ENCODE measurements around the gene AGAP3. TPM values are rescaled to one million over a fixed set of nuclear protein-coding genes. Genes with fewer than 3 reads are reported as not detected.
A peak's percentile ranks its signal among the peaks of the same experiment; 100 is the strongest.

Gene AGAP3
- total RNA-seq, 4 donors from 2014 or later = 54.9 to 74.4 (median 63.8) TPM

DNA sequence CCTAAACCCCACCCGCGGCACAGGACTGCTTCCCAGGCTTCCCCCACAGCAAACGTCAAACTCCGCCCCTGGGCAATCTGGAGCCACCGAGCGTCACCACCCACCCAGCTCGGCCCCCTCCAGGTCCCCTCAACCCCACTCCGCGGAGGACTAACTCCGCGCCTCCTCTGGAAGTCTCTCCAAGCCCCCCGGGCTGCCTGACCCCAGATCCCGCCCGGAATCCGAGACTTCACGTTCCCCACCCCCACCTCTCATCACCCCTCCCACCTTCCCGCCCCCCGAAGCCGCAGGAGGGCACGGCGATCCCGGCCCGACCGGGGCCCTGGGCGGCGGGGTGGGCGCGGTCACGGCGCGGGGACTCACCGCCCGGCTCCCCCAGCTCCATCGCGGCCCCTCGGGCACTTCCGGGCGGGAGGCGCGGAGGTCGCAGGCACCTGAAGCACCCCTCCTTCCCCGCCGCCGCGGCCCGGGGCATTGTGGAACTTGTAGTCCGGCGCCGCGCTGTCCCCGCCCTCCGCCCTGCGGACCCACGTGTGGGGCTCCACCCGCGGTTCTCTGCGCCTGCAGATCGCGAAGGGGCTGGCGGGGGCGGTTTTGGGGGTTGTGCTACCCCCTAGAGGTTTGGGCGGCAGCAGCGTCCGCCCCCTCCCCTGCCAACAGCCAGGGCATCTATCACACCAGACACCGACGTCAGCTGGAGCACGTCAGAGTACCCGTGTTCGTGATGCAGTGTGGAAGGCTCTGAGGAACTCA is 3.0 kb upstream of the AGAP3 start, which contains the start of gene TMUB1:
TSS of gene TMUB1 (minus strand) at position 423 of the 753 bp plus-strand sequence. CDS start 930 bp downstream, outside the sequence.
- peak within 1 kb of the TSS; percentile 93 to 98 (median 97) for H3K27ac ChIP-seq
- peak; percentile 86 for DNase-seq
- peak within 1 kb of the TSS; percentile 58 to 88 (median 83) for H3K4me3 ChIP-seq
- no peaks in the 10 kb centered on the region for H3K36me3 ChIP-seq
- in situ Hi-C loops (cut with MboI; ENCODE audit: low pct_ligation_motif_present in 1 of 4, low pct_unique_long_range_greater_than_20kb in 1 of 4, low sequenced_read_pairs in 3 of 4) = no loop called here
- no peak for TF ChIP-seq EP300 (IDR thresholded peaks at IDR 0.05; ENCODE audit: low read depth)
- peak; percentile 42 to 67 (median 55) for TF ChIP-seq POLR2AphosphoS5 (IDR thresholded peaks at IDR 0.05)
- peak; percentile 35 for TF ChIP-seq POLR2A (IDR thresholded peaks at IDR 0.05)
- intact Hi-C loops (cut with DNase I; ENCODE audit: low total_unique reads) = no loop called here
- H3K4me1 ChIP-seq = peaks cover 39 to 60% (median 53%) of the 10 kb centered on the region in 4 donors
- WGBS, 2 donors (ENCODE audit: low coverage in 1 of 2) = 0 to 1% methylated on average over 12 to 15 of the region's 69 CpGs
- no peaks in the 10 kb centered on the region for H3K27me3 ChIP-seq
- H3K9me3 ChIP-seq = no peaks in the 10 kb centered on the region

DNA sequence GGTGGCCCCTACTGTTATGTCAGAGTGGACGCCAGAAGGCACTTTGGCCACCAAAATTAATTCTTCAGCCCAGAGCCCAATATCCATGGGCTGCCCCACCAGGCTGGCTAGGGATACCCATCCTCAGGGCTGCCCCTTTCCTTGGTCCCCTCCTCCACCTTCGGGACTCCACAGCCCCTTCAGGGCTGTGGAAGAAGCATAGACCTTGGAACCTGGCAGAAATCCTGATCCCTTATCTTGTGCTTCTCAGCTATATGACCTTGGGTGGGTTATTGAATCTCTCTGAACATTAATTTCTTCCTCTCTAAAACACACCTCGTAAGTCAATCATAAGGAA is 2.5 kb upstream of the AGAP3 start:
- in situ Hi-C loops (cut with MboI; ENCODE audit: low pct_ligation_motif_present in 1 of 4, low pct_unique_long_range_greater_than_20kb in 1 of 4, low sequenced_read_pairs in 3 of 4) = no loop called here
- TF ChIP-seq POLR2AphosphoS5 (IDR thresholded peaks at IDR 0.05) = no peak
- no peak for TF ChIP-seq EP300 (IDR thresholded peaks at IDR 0.05; ENCODE audit: low read depth)
- TF ChIP-seq, protein P1, sequence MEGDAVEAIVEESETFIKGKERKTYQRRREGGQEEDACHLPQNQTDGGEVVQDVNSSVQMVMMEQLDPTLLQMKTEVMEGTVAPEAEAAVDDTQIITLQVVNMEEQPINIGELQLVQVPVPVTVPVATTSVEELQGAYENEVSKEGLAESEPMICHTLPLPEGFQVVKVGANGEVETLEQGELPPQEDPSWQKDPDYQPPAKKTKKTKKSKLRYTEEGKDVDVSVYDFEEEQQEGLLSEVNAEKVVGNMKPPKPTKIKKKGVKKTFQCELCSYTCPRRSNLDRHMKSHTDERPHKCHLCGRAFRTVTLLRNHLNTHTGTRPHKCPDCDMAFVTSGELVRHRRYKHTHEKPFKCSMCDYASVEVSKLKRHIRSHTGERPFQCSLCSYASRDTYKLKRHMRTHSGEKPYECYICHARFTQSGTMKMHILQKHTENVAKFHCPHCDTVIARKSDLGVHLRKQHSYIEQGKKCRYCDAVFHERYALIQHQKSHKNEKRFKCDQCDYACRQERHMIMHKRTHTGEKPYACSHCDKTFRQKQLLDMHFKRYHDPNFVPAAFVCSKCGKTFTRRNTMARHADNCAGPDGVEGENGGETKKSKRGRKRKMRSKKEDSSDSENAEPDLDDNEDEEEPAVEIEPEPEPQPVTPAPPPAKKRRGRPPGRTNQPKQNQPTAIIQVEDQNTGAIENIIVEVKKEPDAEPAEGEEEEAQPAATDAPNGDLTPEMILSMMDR (IDR thresholded peaks at IDR 0.05) = no peak
- no peak for TF ChIP-seq POLR2A (IDR thresholded peaks at IDR 0.05)
- 23 to 80% methylated on average over 1 to 3 of the region's 3 CpGs for WGBS, 2 donors (ENCODE audit: low coverage in 1 of 2)
- DNase-seq = no peak
- H3K4me3 ChIP-seq = peak overlapping the region in 3 of 4 donors; percentile 79 to 88 (median 87)
- intact Hi-C loops (cut with DNase I; ENCODE audit: low total_unique reads) = no loop called here
- H3K27me3 ChIP-seq = no peaks in the 10 kb centered on the region
- peak overlapping the region; percentile 93 to 98 (median 97) for H3K27ac ChIP-seq
- H3K9me3 ChIP-seq = no peaks in the 10 kb centered on the region
- H3K36me3 ChIP-seq = no peaks in the 10 kb centered on the region
- H3K4me1 ChIP-seq = peaks cover 44 to 60% (median 57%) of the 10 kb centered on the region in 4 donors

DNA sequence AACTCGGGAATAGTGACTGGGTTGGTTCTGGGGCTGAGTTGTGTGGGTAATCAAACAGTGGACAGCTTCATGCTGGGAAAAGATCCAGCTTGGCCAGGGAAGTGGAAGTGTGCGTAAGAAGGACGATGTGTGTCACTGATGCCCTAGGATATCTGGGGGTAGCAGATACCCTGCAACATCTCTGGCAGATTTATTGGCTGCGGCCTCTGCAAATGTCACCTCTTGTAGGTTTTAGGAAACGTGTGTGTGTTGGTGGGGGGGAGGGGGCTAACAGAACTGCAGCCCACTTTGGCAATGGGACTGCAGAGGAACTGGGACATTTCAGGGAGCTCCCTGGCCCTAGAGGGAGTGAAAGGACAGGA is 965 bp upstream of the AGAP3 start:
- in situ Hi-C loops (cut with MboI; ENCODE audit: low pct_ligation_motif_present in 1 of 4, low pct_unique_long_range_greater_than_20kb in 1 of 4, low sequenced_read_pairs in 3 of 4) (no loop called here), intact Hi-C loops (cut with DNase I; ENCODE audit: low total_unique reads) (no loop called here)
- H3K4me3 ChIP-seq = no peak overlapping the region
- TF ChIP-seq POLR2AphosphoS5 (IDR thresholded peaks at IDR 0.05) = no peak
- TF ChIP-seq, protein P1 (IDR thresholded peaks at IDR 0.05) = no peak
- no peak for TF ChIP-seq EP300 (IDR thresholded peaks at IDR 0.05; ENCODE audit: low read depth)
- no peak for TF ChIP-seq POLR2A (IDR thresholded peaks at IDR 0.05)
- H3K9me3 ChIP-seq = no peaks in the 10 kb centered on the region
- peak overlapping the region; percentile 85 to 89 (median 87) for H3K27ac ChIP-seq
- no peak for DNase-seq
- 55% methylated on average over 5 of the region's 5 CpGs; no CpG with 5 or more reads in 1 of the 2 donors for WGBS, 2 donors (ENCODE audit: low coverage in 1 of 2)
- no peaks in the 10 kb centered on the region for H3K36me3 ChIP-seq
- peaks cover 44 to 62% (median 59%) of the 10 kb centered on the region in 4 donors for H3K4me1 ChIP-seq
- no peaks in the 10 kb centered on the region for H3K27me3 ChIP-seq

DNA sequence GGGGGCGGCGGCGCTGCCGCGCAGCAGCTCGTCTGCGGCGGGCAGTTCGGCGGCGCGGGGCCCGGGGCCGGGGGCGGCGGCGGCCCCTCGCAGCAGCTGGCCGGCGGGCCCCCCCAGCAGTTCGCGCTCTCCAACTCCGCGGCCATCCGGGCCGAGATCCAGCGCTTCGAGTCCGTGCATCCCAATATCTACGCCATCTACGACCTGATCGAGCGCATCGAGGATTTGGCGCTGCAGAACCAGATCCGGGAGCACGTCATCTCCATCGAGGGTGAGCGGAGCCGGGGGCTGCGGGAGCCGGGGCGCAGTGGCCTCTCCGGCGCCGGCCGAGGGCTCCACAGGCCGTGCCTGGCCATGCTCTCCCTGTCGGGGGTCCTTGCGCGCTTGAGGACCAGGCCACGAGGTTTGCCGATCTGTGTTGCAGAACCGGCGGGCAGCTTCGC is 548 bp downstream of the AGAP3 start:
- Histone ChIP-seq H3K27me3 (no peaks in the 10 kb centered on the region), H3K4me1 (peaks cover 36 to 65% (median 55%) of the 10 kb centered on the region in 4 donors), H3K27ac (peak overlapping the region; percentile 86 to 92 (median 92)), H3K4me3 (peak overlapping the region; percentile 62 to 75 (median 72)), H3K9me3 (no peaks in the 10 kb centered on the region), H3K36me3 (no peaks in the 10 kb centered on the region)
- in situ Hi-C loops (cut with MboI; ENCODE audit: low pct_ligation_motif_present in 1 of 4, low pct_unique_long_range_greater_than_20kb in 1 of 4, low sequenced_read_pairs in 3 of 4) = no loop called here
- TF ChIP-seq, protein P1 (IDR thresholded peaks at IDR 0.05) = no peak
- TF ChIP-seq POLR2A (IDR thresholded peaks at IDR 0.05) = no peak
- no peak for TF ChIP-seq POLR2AphosphoS5 (IDR thresholded peaks at IDR 0.05)
- no peak for TF ChIP-seq EP300 (IDR thresholded peaks at IDR 0.05; ENCODE audit: low read depth)
- intact Hi-C loops (cut with DNase I; ENCODE audit: low total_unique reads) = no loop called here
- 1% methylated on average over 47 of the region's 56 CpGs; no CpG with 5 or more reads in 1 of the 2 donors for WGBS, 2 donors (ENCODE audit: low coverage in 1 of 2)
- DNase-seq = peak; percentile 35
